Stimulated activated CD4-positive, alpha-beta T cell treated with anti-CD3 and anti-CD28 coated beads, TNF-alpha, amount 100 ng/mL, for 24 hours (primary cell): ENCODE measurements around the gene TLDC2.
"Not testable (repeated sequence)": the region's sequence is repeated elsewhere in the genome, so short reads cannot be mapped to it uniquely, and the experiment has no call there.

Experiments used
- DNase-seq, 3 experiments: peaks; one replicate each; pipeline ENCODE4 v3.0.0-alpha.2; 2020; ENCODE audit warnings: low read depth in 3 of 3

TLDC2 gene

DNA sequence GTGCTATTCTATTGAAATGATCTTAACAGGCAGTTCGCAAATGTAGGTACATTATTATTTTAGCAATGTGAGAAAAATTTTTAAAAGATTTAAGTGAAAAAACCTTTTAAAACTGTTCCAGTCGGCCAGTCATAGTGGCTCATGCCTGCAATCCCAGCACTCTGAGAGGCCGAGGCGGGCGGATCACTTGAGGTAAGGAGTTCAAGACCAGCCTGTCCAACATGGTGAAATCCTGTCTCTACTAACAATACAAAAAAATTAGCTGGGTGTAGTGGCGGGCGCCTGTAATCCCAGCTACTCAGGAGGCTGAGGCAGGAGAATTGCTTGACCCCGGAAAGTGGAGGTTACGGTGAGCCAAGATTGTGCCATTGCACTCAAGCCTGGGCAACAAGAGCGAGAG is 29.6 kb downstream of the TLDC2 start:
- DNase-seq: not testable (repeated sequence)

GRCh38 chr20:36906086-36906485 is 30.1 kb downstream of the TLDC2 start:
- not testable (repeated sequence) for DNase-seq

GRCh38 chr20:36908603-36909002 is 32.7 kb downstream of the TLDC2 start:
- DNase-seq: no peak

- no peak for DNase-seq
These were observed 40.3 kb downstream of the TLDC2 start for GRCh38 chr20:36916199-36916598.

DNA sequence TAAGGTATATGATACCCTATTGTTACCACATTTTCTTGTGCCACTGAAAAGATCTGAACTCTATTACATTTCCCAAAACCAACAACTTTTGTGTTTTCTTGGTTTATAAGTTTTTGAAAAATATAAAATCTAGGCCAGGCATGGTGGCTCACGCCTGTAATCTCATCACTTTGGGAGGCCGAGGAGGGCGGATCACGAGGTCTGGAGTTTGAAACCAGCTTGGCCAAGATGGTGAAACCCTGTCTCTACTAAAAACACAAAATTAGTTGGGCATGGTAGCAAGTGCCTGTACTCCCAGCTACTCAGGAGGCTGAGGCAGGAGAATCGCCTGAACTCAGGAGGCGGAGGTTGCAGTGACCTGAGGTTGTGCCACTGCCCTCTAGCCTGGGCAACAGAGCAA is 41.3 kb downstream of the TLDC2 start:
- DNase-seq: no peak

DNA sequence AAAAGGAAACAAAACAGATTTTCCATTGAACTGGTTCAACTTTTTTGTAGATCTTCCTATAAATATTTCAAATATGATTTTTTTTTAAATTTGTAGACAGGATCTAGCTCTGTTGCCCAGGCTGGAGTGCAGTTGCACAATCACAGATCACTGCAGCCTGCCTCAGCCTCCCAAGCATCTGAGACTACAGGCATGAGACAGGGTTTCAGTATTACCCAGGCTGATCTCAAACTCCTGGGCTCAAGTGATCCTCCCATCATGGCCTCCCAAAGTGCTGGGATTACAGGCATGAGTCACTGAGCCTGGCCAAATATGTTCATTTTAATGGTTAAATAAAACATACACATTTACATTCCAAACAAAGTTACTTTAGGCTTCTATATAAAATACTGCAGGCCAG is 42.0 kb downstream of the TLDC2 start:
- no peak for DNase-seq

DNA sequence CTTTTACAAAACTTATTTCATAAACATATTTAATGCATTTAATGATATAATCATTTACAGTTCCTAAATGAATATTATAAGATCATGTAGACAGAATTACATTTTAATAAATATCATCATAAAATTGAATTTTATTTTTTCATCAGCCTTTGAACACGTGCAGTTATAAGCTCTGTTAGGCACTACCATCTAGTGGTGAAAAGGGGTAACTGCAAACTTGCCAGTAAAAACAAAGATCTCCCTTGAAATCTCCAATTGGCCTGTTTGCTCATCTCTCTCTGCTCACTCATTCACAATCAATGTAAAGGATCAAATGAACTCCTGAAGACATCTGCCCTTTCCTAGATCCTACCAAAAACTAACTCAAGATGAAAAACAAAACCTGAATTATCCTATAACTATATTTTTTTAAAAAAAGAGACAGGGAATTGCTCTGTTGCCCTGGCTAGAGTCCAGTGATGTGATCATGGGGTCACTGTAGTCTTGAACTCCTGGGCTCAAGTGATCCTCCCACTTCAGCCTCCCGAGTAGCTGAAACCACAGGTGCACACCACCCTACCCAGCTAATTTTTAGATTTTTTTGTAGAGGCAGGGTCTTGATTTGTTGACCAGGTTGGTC is 43.9 kb downstream of the TLDC2 start:
- peak in 1 of 3 experiments; percentile 24 for DNase-seq

DNA sequence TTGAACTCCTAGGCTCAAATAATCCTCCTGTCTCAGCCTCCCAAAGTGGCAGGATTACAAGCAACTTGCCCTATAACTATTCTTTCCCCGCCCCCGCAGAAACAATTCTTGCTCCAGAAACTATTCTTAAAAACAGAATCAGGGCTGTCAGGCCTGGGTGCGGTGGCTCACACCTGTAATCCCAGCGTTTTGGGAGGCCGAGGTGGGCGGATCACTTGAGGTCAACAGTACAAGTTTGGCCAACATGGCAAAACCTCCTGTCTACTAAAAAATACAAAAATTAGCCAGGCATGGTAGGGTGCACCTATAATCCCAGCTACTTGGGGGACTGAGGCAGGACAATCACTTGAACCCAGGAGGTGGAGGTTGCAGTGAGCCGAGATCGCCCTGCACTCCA is 44.4 kb downstream of the TLDC2 start:
- DNase-seq: no peak

DNA sequence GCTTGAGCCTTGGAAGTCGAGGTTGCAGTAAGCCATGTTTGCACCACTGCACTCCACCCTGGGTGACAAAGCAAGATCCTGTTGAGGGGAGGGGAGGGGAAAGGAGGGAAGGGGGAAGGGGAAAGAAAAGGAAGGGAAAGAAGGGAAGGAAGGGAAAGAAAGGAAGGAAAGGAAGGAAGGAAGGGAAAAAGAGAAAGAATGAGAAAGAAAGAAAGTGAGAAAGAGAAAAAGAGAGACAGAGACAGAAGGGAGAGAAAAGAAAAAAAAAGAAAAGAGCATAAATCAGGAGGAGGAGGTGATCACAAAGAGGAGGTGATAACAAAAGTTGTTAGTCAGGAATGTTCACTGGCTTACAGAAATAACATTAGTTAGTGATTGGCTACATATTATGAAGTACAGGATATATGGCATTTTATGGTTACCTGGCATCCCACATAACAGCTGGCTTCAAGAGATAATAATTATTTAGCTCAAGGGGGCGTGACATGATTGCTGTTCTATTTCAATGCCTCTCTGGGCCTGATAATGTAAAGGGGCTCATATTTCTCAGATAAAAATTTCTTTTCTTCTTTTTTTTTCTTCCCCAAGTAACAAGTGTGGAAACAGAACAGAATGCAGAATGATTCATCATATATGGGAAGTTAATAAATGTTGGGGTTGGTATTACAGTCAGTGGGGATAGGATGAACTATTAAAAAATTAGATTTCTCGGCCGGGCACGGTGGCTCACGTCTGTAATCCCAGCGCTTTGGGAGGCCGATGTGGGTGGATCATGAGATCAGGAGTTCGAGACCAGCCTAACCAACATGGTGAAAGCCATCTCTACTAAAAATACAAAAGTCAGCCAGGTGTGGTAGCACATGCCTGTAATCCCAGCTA is 48.5 kb downstream of the TLDC2 start:
- DNase-seq: no peak

- DNase-seq: no peak
These were observed 49.3 kb downstream of the TLDC2 start for GRCh38 chr20:36925234-36925633.

GRCh38 chr20:36926653-36927200 is 50.8 kb downstream of the TLDC2 start:
- DNase-seq: no peak

DNA sequence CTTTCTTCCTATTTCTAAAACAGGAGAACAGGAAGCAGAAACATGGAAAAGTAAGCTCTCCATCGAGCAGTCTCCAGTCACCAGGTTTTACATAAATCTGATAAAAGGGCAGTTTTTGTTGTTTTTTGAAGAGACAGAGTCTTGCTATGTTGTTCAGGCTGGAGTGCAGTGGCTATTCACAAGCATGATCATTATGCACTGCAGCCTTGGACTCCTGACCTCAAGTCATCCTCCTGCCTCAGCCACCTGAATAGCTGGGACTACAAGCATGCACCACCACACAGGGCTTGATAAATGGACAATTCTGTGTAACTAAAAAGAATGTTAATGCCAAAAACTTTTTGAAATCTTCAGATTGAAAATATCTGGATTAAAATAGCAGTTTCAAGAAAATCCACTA is 51.8 kb downstream of the TLDC2 start:
- DNase-seq: no peak

DNA sequence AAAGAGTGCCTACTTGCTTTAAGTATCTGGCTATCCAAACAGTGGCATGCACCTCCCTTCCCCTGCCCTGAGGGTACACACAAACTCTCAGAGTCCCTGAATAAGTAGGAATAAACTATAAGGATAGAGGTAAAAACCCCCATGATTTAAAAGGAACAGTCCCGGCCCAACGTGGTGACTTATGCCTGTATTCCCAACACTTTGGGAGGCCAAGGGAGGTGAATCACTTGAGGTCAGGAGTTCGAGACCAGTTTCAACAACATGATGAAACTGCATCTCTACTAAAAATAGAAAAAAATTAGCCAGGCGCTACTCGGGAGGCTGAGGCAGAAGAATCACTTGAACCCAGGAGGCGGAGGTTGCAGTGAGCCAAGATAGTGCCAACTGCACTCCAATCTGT is 53.4 kb downstream of the TLDC2 start:
- DNase-seq: no peak

DNA sequence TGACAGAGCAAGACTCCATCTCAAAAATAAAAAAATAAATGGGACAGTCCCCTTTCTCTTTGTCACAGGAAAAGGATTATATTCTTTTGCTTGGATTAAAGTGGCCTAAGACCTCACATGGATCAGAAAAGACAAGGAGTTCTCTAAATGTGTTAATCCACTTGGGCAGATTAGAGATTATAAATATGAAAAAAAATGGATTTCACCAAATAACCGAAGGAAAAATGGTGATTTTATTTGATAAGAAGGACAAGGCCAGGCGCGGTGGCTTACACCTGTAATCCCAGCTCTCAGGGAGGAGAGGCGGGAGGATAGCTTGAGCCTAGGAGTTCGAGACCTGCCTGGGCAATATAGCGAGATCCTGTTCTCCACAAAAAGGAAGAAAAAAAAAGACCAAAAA is 53.8 kb downstream of the TLDC2 start:
- no peak for DNase-seq

- not testable (repeated sequence) for DNase-seq
These were observed 56.1 kb downstream of the TLDC2 start for GRCh38 chr20:36932067-36932466.

DNA sequence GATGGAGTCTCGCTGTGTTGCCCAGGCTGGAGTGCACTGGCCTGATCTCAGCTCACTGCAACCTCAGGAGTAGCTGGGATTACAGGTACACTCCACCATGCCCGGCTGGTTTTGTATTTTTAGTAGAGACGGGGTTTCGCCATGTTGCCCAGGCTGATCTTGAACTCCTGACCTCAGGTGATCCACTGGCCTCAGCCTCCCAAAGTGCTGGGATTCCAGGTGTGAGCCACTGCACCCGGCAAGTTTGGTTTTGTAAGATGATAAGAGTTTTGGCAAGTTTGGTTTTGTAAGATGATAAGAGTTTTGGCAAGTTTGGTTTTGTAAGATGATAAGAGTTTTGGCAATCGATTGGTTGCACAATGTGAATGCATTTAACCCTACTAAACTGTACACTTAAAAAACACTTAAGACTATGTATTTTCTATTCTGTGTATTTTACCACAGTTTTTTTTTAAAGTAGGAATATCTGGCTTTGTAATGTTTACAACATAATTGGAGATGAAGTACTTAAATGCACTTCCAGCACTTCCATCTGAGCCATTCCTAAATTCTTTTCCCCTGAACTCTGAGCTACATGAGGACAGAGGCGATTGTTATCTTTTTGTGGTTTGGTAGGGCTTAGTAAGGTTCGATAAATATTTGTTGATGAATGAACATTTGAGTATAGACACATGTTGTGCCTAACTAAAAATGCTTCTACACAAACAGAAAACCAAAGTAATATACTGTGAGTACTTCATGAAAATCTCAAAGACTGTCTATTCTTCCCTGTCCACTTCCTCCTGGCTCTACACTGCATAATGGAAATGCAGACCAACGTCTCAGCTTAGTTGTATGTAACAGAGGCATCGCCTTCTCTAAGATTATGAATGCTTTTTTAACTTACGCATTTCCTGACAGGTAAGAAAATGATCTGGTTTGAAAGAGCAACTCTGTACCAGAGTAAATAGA is 56.8 kb downstream of the TLDC2 start:
- no peak for DNase-seq

GRCh38 chr20:36933571-36933970 is 57.6 kb downstream of the TLDC2 start:
- not testable (repeated sequence) for DNase-seq

DNA sequence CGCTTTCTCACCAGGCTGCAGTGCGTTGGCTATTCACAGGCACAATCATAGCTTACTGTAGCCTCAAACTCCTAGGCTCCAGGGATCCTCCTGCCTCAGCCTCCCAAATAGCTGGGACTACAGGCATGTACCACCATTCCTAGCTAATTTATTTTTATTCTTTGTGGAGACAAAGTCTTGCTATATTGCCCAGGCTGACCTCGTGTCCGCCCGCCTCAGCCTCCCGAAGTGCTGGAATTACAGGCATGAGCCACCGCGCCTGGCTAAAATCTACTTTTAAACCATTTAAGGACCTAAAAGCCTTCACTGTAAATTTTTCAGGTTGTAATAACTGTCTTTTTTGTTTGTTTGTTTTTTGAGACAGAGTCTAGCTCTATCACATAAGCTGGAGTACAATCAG is 60.4 kb downstream of the TLDC2 start:
- no peak for DNase-seq

GRCh38 chr20:36936761-36937401 is 60.9 kb downstream of the TLDC2 start:
- not testable (repeated sequence) for DNase-seq

DNA sequence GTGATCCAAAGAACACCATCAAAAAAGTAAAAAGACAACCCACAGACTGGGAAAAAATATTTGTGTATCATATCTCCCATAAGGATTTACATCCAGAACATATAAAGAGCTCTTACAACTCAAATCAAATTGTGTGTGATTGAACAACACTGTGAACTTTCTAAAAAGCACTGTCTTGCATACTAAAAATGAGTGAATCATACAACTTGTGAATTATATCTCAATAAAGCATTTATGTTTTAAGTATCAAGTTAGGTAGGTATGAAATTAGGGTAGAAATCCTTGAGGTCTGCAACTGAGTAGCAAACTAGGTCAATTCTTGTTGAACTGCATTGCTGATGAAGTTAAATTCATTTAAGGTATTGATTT is 61.4 kb downstream of the TLDC2 start:
- DNase-seq: no peak

DNA sequence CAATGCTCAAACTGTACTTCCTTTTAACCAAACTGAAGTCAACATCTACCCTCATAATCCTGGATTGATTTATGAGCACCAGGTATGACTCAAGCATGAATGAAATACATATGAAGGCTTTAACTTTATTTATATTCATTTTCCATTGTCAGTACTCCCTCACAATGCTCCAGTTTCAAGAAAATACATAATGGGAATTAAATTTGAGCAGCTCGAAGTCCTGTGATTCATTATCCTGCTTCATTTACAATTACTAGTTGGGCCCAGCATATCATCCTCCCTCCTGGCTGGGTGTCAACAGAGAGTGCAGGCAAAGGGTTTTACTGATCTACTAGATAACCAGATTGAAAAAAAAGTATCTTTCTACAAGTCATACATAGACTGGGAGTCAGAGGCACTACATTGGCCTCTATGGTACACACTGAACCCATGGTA is 65.5 kb downstream of the TLDC2 start:
- no peak for DNase-seq
